Transverse colon (tissue), 3 donors: ENCODE measurements around the gene NUDCD3.

Source experiments
- CTCF ChIP-seq, 5 experiments: fragments of 200-600 bp in 3 of 5; fragments of 450-650 bp in 2 of 5; sonication (generic) in 3 of 5; IDR thresholded peaks; 1 replicate in 2 of 5; 2 replicates in 3 of 5; pipeline ENCODE4 v1.5.1; 2016 to 2017; ENCODE audit warnings: antibody characterized with exemption in 5 of 5, inconsistent platforms in 3 of 5, mild to moderate bottlenecking in 2 of 5, moderate library complexity in 1 of 5
- POLR2A ChIP-seq: fragments of 450-650 bp; IDR thresholded peaks from one replicate; pipeline ENCODE4 v1.6.1; 2016; ENCODE audit warnings: antibody characterized with exemption, mild to moderate bottlenecking, moderate library complexity

GRCh38 chr7:44430054-44430453 is 60.4 kb downstream of the NUDCD3 start:
- TF ChIP-seq POLR2A = no peak
- TF ChIP-seq CTCF (IDR thresholded peaks at IDR 0.05) = no peak
